HG03575 (cell line): ENCODE measurements around the gene UBR1.
"Not testable (repeated sequence)": the region's sequence is repeated elsewhere in the genome, so short reads cannot be mapped to it uniquely, and the experiment has no call there.

Source experiments
- ATAC-seq: cut with Tn5 transposase; IDR thresholded peaks from one replicate; pipeline ENCODE4 v1.9.1; 2021; ENCODE audit not compliant: unreplicated experiment, insufficient number of reproducible peaks, low FRiP score; ENCODE audit errors: extremely low read depth

UBR1 gene

GRCh38 chr15:42996871-42997270, 109.0 kb downstream of the UBR1 start:
- ATAC-seq = no peak

- no peak for ATAC-seq
Measured at GRCh38 chr15:42994546-42994945, 111.3 kb downstream of the UBR1 start.

GRCh38 chr15:42992626-42993025, 113.2 kb downstream of the UBR1 start:
- ATAC-seq = no peak

GRCh38 chr15:42986693-42987342, 119.0 kb downstream of the UBR1 start:
- ATAC-seq = no peak

GRCh38 chr15:42984493-42985034, 121.3 kb downstream of the UBR1 start:
- ATAC-seq = no peak

- ATAC-seq = not testable (repeated sequence)
Measured at GRCh38 chr15:42979113-42979512, 126.7 kb downstream of the UBR1 start.

- no peak for ATAC-seq
Measured at GRCh38 chr15:42974202-42974862, 131.5 kb downstream of the UBR1 start.

GRCh38 chr15:42973114-42973513, 132.7 kb downstream of the UBR1 start:
- ATAC-seq = no peak

GRCh38 chr15:42971830-42972229, 134.0 kb downstream of the UBR1 start:
- no peak for ATAC-seq

- no peak for ATAC-seq
Measured at GRCh38 chr15:42964476-42964875, 141.4 kb downstream of the UBR1 start.

GRCh38 chr15:42955518-42955917, 150.3 kb downstream of the UBR1 start:
- ATAC-seq = no peak

GRCh38 chr15:42954291-42954690, 151.5 kb downstream of the UBR1 start:
- no peak for ATAC-seq

- not testable (repeated sequence) for ATAC-seq
Measured at GRCh38 chr15:42948898-42949297, 156.9 kb downstream of the UBR1 start.

- ATAC-seq = no peak
Measured at GRCh38 chr15:42940527-42940926, 165.3 kb downstream of the UBR1 start.

GRCh38 chr15:42939841-42940240, 166.0 kb downstream of the UBR1 start:
- no peak for ATAC-seq

GRCh38 chr15:42937143-42937542, 168.7 kb downstream of the UBR1 start:
- no peak for ATAC-seq

- no peak for ATAC-seq
Measured at GRCh38 chr15:42933886-42934667, 171.8 kb downstream of the UBR1 start.

GRCh38 chr15:42932833-42933515, 172.9 kb downstream of the UBR1 start:
- no peak for ATAC-seq
